Measurements from ENCODE around the gene NPAS2. TPM values are rescaled to one million over a fixed set of nuclear protein-coding genes. Genes with fewer than 3 reads are reported as not detected.

NPAS2 gene
- total and polyA plus RNA-seq, 2 of the 8 experiments (the other 6 are each of a cell fraction or from before 2014, with no cell fraction given): 1.8 to 1.9 TPM

DNA sequence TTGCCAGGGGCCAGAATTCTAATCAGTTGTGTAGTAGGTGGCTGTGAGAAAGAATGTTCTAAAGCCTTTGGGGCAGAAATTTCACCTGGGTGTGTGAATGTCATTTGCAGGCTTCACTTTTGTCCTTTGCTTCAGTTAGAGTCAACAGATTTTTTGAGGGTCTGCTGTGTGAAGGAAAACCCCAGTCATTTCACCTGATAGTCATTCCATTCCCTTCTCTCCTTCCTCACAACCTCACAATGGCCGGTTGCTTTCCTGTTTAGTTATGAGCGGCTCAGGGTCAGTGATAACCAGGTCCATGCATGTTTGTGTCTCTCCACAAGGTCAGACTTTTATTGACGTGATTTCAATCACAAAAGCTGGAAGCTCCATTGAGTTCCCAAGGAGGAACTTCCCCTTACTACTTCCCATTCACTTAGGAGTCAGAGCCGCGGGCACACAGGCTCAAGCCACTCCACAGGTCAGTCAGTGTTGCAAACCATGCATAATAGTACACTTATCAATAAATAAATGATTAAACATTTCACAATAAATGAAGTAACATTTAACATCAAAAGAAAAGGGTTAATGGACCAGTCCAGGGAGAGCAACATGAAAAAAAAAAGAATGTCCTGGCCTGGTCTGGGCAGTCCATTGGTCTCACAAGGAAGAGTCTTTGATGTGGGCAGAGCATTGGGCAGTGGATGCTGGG is 74.3 kb downstream of the NPAS2 start:
- Histone ChIP-seq H3K14ac (ENCODE audit: insufficient read length) (no peak overlapping the region), H4K5ac (ENCODE audit: insufficient read length, low read depth, low read length) (no peak overlapping the region), H3K4me3 (ENCODE audit: extremely low read depth in 1 of 4, insufficient read depth in 2 of 4, low read depth in 3 of 4, low read length in 4 of 4) (no peak overlapping the region), H2BK20ac (ENCODE audit: low read length) (no peak overlapping the region), H3K27me3 (replicated peaks in 1 of 4; ENCODE audit: control insufficient read depth in 3 of 4, extremely low read depth in 1 of 4, insufficient read depth in 3 of 4, low read length in 3 of 4) (no peaks in the 10 kb centered on the region), H3K56ac (replicated peaks; ENCODE audit: insufficient read length, low read depth, low read length) (no peak overlapping the region), H3K79me2 (ENCODE audit: control insufficient read depth in 1 of 2, insufficient read depth in 2 of 2, low read length in 2 of 2) (no peaks in the 10 kb centered on the region), H2BK120ac (replicated peaks; ENCODE audit: low read depth, low read length) (no peak overlapping the region), H4K20me1 (replicated peaks in 1 of 2; ENCODE audit: control insufficient read depth in 1 of 2, insufficient read depth in 2 of 2, low read length in 2 of 2) (no peaks in the 10 kb centered on the region), H3K9me3 (ENCODE audit: insufficient read depth in 2 of 2, low read depth in 1 of 2, low read length in 1 of 2) (no peaks in the 10 kb centered on the region), H2BK12ac (ENCODE audit: low read depth, low read length) (no peak overlapping the region), H3K79me1 (ENCODE audit: low read depth, low read length) (no peaks in the 10 kb centered on the region), H3K27ac (ENCODE audit: low read depth, low read length) (no peak overlapping the region), H3K23me2 (ENCODE audit: low read depth, low read length) (no peaks in the 10 kb centered on the region), H2AFZ (ENCODE audit: low read length) (no peak overlapping the region), H3K36me3 (ENCODE audit: control insufficient read depth in 2 of 4, insufficient read depth in 4 of 4, low read length in 3 of 4) (no peaks in the 10 kb centered on the region), H3K9ac (replicated peaks in 1 of 4; ENCODE audit: extremely low read depth in 1 of 4, low read depth in 3 of 4, low read length in 3 of 4) (no peak overlapping the region), H3K23ac (ENCODE audit: insufficient read length) (no peak overlapping the region), H3K4me1 (replicated peaks in 1 of 4; ENCODE audit: control insufficient read depth in 3 of 4, insufficient read depth in 4 of 4, low read length in 3 of 4) (peaks cover 0 to 6% (median 3%) of the 10 kb centered on the region in 4 experiments; a peak in 4 of 7 replicates), H3K4ac (replicated peaks; ENCODE audit: insufficient read length, low read depth, low read length) (no peak overlapping the region), H2BK15ac (ENCODE audit: low read length) (no peak overlapping the region), H3K4me2 (ENCODE audit: insufficient read depth in 1 of 2, low read depth in 2 of 2, low read length in 2 of 2) (no peak overlapping the region), H4K8ac (ENCODE audit: extremely low read depth, insufficient read depth, low read length) (no peak overlapping the region), H2AK5ac (ENCODE audit: low read depth, low read length) (no peak overlapping the region), H4K91ac (replicated peaks; ENCODE audit: insufficient read length, low read length) (no peak overlapping the region), H3K18ac (ENCODE audit: extremely low read depth, low read length) (no peak overlapping the region), H2BK5ac (ENCODE audit: low read depth, low read length) (no peak overlapping the region)
- DNase-seq (ENCODE audit: low read depth in 1 of 2, low spot score in 2 of 2): no peak
- WGBS, 2 experiments (ENCODE audit: extremely low coverage in 1 of 2, insufficient coverage in 1 of 2, insufficient read length in 1 of 2, insufficient replicate concordance in 2 of 2, low coverage in 1 of 2, low lambda C conversion rate in 2 of 2, missing lambda C conversion rate in 1 of 2): 86% methylated on average over 5 of the region's 5 CpGs; no CpG with 5 or more reads in 1 of the 2 experiments
- no peak for TF ChIP-seq ATF2 (IDR thresholded peaks at IDR 0.05; ENCODE audit: low read length)
- TF ChIP-seq SP4 (IDR thresholded peaks at IDR 0.05; ENCODE audit: low read length): no peak
- no peak for TF ChIP-seq TEAD4 (IDR thresholded peaks at IDR 0.05; ENCODE audit: low read depth, low read length)
- TF ChIP-seq HDAC2 (IDR thresholded peaks at IDR 0.05; ENCODE audit: borderline replicate concordance in 1 of 2, low read depth in 2 of 2, low read length in 2 of 2): no peak
- no peak for TF ChIP-seq FOSL1 (IDR thresholded peaks at IDR 0.05; ENCODE audit: insufficient read depth, low read depth, low read length)
- no peak for TF ChIP-seq SIX5 (IDR thresholded peaks at IDR 0.05; ENCODE audit: low read depth, low read length)
- no peak for TF ChIP-seq EZH2 (IDR thresholded peaks at IDR 0.05; ENCODE audit: low read depth, low read length, severe bottlenecking)
- TF ChIP-seq CBX5 (IDR thresholded peaks at IDR 0.05; ENCODE audit: low read depth, low read length): no peak
- FAIRE-seq: no peak
- ChIA-PET POLR2A (ENCODE audit: partially characterized antibody) (no interaction called here), CTCF (ENCODE audit: partially characterized antibody) (interaction anchor here (0.6 to 5.2 kb wide), 4 partner anchors 8 to 38 kb away, joined by 3 to 25 read pairs (median 4); no protein-coding TSS in a partner anchor)

All from H1 (cell line).